GM23338 (cell line): Measurements from ENCODE around the gene CLIP2. TPM values are rescaled to one million over a fixed set of nuclear protein-coding genes. Genes with fewer than 3 reads are reported as not detected.
A peak's percentile ranks its signal among the peaks of the same experiment; 100 is the strongest.

Experiments
- ATAC-seq: fragments of 200-7000 bp; cut with Tn5 transposase; 3 replicates; pipeline ENCODE4 v1.9.1; 2020
- DNase-seq: peaks from one replicate; pipeline ENCODE4 v3.0.0-alpha.2; 2015; ENCODE audit warnings: low spot score
- H2AFZ ChIP-seq: fragments of 200-600 bp; sonication (generic); 2 replicates; pipeline ENCODE4 v1.8.0; 2016; ENCODE audit warnings: antibody characterized with exemption, mild to moderate bottlenecking, moderate library complexity
- H3F3A ChIP-seq: fragments of 200-600 bp; sonication (generic); replicated peaks from 2 replicates; pipeline ENCODE4 v1.8.0; 2017; ENCODE audit warnings: antibody characterized with exemption, mixed run types, low read depth
- H3K27ac ChIP-seq: fragments of 200-600 bp; sonication (generic); 2 replicates; pipeline ENCODE4 v1.6.1; 2016; ENCODE audit warnings: low read depth
- H3K27me3 ChIP-seq: fragments of 200-600 bp; sonication (generic); 2 replicates; pipeline ENCODE4 v1.8.0; 2016; ENCODE audit warnings: mild to moderate bottlenecking, mixed run types, moderate library complexity; ENCODE audit not compliant: insufficient read depth
- H3K36me3 ChIP-seq: fragments of 200-600 bp; sonication (generic); 2 replicates; pipeline ENCODE4 v1.8.0; 2016; ENCODE audit warnings: mild to moderate bottlenecking; ENCODE audit not compliant: insufficient read depth
- H3K4me1 ChIP-seq: fragments of 200-600 bp; sonication (generic); 2 replicates; pipeline ENCODE4 v1.8.0; 2016; ENCODE audit warnings: mild to moderate bottlenecking, moderate library complexity; ENCODE audit not compliant: insufficient read depth
- H3K4me2 ChIP-seq: fragments of 200-600 bp; sonication (generic); 2 replicates; pipeline ENCODE4 v1.7.1; 2017; ENCODE audit warnings: mixed run types
- H3K4me3 ChIP-seq: fragments of 200-600 bp; sonication (generic); 2 replicates; pipeline ENCODE4 v1.6.1; 2016; ENCODE audit warnings: mixed run types
- H3K79me2 ChIP-seq: fragments of 200-600 bp; sonication (generic); replicated peaks from 2 replicates; pipeline ENCODE4 v1.8.0; 2017; ENCODE audit warnings: mild to moderate bottlenecking; ENCODE audit not compliant: insufficient read depth
- H3K9me2 ChIP-seq: fragments of 200-600 bp; sonication (generic); 2 replicates; pipeline ENCODE4 v1.8.0; 2017; ENCODE audit not compliant: insufficient read depth
- H4K20me1 ChIP-seq: fragments of 200-600 bp; sonication (generic); replicated peaks from 2 replicates; pipeline ENCODE4 v1.8.0; 2017; ENCODE audit warnings: mild to moderate bottlenecking; ENCODE audit not compliant: insufficient read depth
- H3K27ac Mint-ChIP-seq: 2 replicates; pipeline ENCODE4 v1.8.0; 2020; ENCODE audit warnings: inconsistent platforms, mild to moderate bottlenecking, moderate library complexity, mixed read lengths
- H3K27me3 Mint-ChIP-seq: 3 replicates; pipeline ENCODE4 v1.8.0; 2022; ENCODE audit warnings: low read depth, mild to moderate bottlenecking, moderate library complexity, mixed read lengths, inconsistent platforms; ENCODE audit not compliant: insufficient read depth, poor library complexity
- H3K36me3 Mint-ChIP-seq: 3 replicates; pipeline ENCODE4 v1.8.0; 2021; ENCODE audit warnings: low read depth, mild to moderate bottlenecking, inconsistent platforms, moderate library complexity, mixed read lengths
- H3K4me1 Mint-ChIP-seq: 3 replicates; pipeline ENCODE4 v1.8.0; 2020; ENCODE audit warnings: mild to moderate bottlenecking, inconsistent platforms, mixed read lengths
- H3K4me3 Mint-ChIP-seq: 3 replicates; pipeline ENCODE4 v1.8.0; 2021; ENCODE audit warnings: moderate library complexity, mild to moderate bottlenecking, inconsistent platforms, mixed read lengths
- H3K9me3 Mint-ChIP-seq: 3 replicates; pipeline ENCODE4 v1.8.0; 2020; ENCODE audit warnings: moderate library complexity, mild to moderate bottlenecking, inconsistent platforms, mixed read lengths
- EZH2 ChIP-seq: fragments of 200-600 bp; sonication (generic); IDR thresholded peaks from one replicate; pipeline ENCODE4 v1.8.0; 2017; ENCODE audit warnings: antibody characterized with exemption, mild to moderate bottlenecking, low read depth; ENCODE audit not compliant: unreplicated experiment
- NANOG ChIP-seq: IDR thresholded peaks from 2 replicates; pipeline ENCODE4 v1.6.1; 2016; ENCODE audit warnings: antibody characterized with exemption, borderline replicate concordance
- POLR2AphosphoS5 ChIP-seq: IDR thresholded peaks from 2 replicates; pipeline ENCODE4 v1.6.1; 2016; ENCODE audit warnings: antibody characterized with exemption, low read depth
- ZNF114 ChIP-seq: fragments of 250-450 bp; sonication (Bioruptor Pico); IDR thresholded peaks from 2 replicates; pipeline ENCODE4 v1.5.0; 2020; ENCODE audit warnings: mild to moderate bottlenecking, moderate library complexity
- polyA plus RNA-seq: library from polyadenylated mRNA; unstranded; fragments of >200 nt; fragmentation: Nextera tagmentation; extraction: Ambion mirVana; gene quantifications from 2 replicates; pipeline ENCODE4 v1.2.1, GENCODE V29; 2016
- total RNA-seq: library from RNA; depleted of rRNA; stranded (reverse); fragments of >200 nt; shearing (Covaris generic); gene quantifications from 2 replicates; pipeline ENCODE4 v1.2.3, GENCODE V29; 2014
- TF ChIP-seq, protein P1 (sequence below): fragments of 250-450 bp; sonication (Bioruptor Pico); IDR thresholded peaks from 2 replicates; pipeline ENCODE4 v1.5.0; 2020; ENCODE audit warnings: mild to moderate bottlenecking, moderate library complexity
- TF ChIP-seq, protein P2 (sequence below): IDR thresholded peaks from 2 replicates; pipeline ENCODE4 v1.6.1; 2016; ENCODE audit warnings: antibody characterized with exemption

Gene CLIP2
- total and polyA plus RNA-seq, 2 experiments from 2014 or later, result 8.1 to 51.9 TPM

DNA sequence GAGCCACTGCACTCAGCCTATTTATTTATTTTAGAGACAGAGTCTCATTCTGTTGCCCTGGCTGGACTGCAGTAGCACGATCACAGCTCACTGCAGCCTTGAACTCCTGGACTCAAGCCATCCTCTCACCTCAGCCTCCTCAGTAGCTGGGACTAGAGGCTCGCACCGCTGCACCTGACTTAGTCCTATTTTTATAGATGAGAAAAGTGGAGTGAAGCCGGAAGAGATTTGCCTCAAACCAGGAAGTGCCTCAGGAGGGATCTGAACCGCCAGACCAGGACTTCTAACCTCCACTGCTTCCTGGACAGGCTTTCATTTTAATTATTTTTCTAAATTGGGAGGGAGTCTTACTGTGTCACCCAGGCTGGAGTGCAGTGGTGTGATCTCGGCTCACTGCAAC is 17.5 kb upstream of the CLIP2 start (continued):
- TF ChIP-seq, protein P1, sequence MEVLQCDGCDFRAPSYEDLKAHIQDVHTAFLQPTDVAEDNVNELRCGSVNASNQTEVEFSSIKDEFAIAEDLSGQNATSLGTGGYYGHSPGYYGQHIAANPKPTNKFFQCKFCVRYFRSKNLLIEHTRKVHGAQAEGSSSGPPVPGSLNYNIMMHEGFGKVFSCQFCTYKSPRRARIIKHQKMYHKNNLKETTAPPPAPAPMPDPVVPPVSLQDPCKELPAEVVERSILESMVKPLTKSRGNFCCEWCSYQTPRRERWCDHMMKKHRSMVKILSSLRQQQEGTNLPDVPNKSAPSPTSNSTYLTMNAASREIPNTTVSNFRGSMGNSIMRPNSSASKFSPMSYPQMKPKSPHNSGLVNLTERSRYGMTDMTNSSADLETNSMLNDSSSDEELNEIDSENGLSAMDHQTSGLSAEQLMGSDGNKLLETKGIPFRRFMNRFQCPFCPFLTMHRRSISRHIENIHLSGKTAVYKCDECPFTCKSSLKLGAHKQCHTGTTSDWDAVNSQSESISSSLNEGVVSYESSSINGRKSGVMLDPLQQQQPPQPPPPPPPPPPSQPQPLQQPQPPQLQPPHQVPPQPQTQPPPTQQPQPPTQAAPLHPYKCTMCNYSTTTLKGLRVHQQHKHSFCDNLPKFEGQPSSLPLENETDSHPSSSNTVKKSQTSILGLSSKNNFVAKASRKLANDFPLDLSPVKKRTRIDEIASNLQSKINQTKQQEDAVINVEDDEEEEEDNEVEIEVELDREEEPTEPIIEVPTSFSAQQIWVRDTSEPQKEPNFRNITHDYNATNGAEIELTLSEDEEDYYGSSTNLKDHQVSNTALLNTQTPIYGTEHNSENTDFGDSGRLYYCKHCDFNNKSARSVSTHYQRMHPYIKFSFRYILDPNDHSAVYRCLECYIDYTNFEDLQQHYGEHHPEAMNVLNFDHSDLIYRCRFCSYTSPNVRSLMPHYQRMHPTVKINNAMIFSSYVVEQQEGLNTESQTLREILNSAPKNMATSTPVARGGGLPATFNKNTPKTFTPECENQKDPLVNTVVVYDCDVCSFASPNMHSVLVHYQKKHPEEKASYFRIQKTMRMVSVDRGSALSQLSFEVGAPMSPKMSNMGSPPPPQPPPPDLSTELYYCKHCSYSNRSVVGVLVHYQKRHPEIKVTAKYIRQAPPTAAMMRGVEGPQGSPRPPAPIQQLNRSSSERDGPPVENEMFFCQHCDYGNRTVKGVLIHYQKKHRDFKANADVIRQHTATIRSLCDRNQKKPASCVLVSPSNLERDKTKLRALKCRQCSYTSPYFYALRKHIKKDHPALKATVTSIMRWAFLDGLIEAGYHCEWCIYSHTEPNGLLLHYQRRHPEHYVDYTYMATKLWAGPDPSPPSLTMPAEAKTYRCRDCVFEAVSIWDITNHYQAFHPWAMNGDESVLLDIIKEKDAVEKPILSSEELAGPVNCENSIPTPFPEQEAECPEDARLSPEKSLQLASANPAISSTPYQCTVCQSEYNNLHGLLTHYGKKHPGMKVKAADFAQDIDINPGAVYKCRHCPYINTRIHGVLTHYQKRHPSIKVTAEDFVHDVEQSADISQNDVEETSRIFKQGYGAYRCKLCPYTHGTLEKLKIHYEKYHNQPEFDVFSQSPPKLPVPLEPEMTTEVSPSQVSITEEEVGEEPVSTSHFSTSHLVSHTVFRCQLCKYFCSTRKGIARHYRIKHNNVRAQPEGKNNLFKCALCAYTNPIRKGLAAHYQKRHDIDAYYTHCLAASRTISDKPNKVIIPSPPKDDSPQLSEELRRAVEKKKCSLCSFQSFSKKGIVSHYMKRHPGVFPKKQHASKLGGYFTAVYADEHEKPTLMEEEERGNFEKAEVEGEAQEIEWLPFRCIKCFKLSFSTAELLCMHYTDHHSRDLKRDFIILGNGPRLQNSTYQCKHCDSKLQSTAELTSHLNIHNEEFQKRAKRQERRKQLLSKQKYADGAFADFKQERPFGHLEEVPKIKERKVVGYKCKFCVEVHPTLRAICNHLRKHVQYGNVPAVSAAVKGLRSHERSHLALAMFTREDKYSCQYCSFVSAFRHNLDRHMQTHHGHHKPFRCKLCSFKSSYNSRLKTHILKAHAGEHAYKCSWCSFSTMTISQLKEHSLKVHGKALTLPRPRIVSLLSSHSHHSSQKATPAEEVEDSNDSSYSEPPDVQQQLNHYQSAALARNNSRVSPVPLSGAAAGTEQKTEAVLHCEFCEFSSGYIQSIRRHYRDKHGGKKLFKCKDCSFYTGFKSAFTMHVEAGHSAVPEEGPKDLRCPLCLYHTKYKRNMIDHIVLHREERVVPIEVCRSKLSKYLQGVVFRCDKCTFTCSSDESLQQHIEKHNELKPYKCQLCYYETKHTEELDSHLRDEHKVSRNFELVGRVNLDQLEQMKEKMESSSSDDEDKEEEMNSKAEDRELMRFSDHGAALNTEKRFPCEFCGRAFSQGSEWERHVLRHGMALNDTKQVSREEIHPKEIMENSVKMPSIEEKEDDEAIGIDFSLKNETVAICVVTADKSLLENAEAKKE, result no peak

DNA sequence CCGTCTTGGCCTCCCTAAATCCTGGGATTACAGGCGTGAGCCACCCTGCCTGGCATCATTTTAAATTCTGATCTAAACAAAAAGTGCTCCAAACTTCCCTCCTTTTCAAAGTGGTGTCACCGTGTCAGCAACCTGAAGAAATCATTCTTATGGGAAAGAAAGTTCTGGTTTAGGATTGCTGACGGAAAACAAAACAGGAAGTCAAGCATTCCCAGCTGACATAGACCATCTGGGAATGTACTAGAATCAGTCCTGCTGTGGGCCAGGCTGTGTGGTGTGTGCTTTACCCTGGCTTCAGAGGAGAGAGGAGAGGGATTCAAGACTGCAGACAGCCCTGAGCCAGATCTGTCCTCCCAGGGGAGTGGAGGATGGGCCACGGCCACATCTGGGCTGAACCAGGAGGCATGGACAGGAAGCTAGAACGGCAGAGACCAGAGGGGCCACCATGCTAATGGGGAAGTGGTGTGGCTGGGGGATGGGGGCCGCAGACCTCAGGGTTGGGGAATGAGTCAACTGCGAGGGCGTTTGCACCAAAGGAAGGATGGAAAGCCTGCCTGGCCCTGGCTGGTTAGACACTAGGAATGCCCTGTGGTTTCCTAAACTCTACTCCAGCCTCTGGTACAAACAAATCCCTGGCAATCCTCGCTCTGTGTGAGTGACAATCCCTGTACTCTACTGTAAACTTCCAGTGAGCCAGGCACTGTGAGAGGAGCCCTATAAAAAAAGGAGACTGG is 16.7 kb upstream of the CLIP2 start:
- ATAC-seq (peak; percentile 40), DNase-seq (peak; percentile 70)
- Histone ChIP-seq H3F3A (0 out of 2 replicates have a peak, but pooled peaks cover 5% of the 10 kb centered on the region), H3K4me3 (no peak overlapping the region; the same call in 1 of the 2 replicates), H3K79me2 (no peaks in the 10 kb centered on the region), H3K4me2 (peak overlapping the region; percentile 9; the same call in 1 of the 2 replicates), H3K9me2 (no peaks in the 10 kb centered on the region), H3K4me1 (peaks cover 11% of the 10 kb centered on the region; the same call in 1 of the 2 replicates), H3K27ac (peak overlapping the region; percentile 43), H2AFZ (peak overlapping the region; percentile 3; the same call in 1 of the 2 replicates), H3K27me3 (no peaks in the 10 kb centered on the region), H4K20me1 (no peaks in the 10 kb centered on the region), H3K36me3 (no peaks in the 10 kb centered on the region)
- H3K4me1 Mint-ChIP-seq, result peaks cover 14% of the 10 kb centered on the region
- no peaks in the 10 kb centered on the region for H3K9me3 Mint-ChIP-seq
- peak overlapping the region; percentile 91 for H3K27ac Mint-ChIP-seq
- no peak overlapping the region; the same call in 2 of the 3 replicates for H3K4me3 Mint-ChIP-seq
- no peak for TF ChIP-seq POLR2AphosphoS5
- no peak for TF ChIP-seq ZNF114
- no peak for TF ChIP-seq EZH2
- TF ChIP-seq NANOG, result no peak
- TF ChIP-seq, protein P2, sequence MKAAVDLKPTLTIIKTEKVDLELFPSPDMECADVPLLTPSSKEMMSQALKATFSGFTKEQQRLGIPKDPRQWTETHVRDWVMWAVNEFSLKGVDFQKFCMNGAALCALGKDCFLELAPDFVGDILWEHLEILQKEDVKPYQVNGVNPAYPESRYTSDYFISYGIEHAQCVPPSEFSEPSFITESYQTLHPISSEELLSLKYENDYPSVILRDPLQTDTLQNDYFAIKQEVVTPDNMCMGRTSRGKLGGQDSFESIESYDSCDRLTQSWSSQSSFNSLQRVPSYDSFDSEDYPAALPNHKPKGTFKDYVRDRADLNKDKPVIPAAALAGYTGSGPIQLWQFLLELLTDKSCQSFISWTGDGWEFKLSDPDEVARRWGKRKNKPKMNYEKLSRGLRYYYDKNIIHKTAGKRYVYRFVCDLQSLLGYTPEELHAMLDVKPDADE, result no peak
- peaks cover 19% of the 10 kb centered on the region for H3K27me3 Mint-ChIP-seq
- H3K36me3 Mint-ChIP-seq, result no peaks in the 10 kb centered on the region
